GM21423 (cell line): ENCODE measurements around the gene GRIN3B.

Source experiments
- ATAC-seq: cut with Tn5 transposase; IDR thresholded peaks from one replicate; pipeline ENCODE4 v1.9.1; 2021; ENCODE audit warnings: mild to moderate bottlenecking, moderate library complexity; ENCODE audit not compliant: unreplicated experiment

Gene GRIN3B

DNA sequence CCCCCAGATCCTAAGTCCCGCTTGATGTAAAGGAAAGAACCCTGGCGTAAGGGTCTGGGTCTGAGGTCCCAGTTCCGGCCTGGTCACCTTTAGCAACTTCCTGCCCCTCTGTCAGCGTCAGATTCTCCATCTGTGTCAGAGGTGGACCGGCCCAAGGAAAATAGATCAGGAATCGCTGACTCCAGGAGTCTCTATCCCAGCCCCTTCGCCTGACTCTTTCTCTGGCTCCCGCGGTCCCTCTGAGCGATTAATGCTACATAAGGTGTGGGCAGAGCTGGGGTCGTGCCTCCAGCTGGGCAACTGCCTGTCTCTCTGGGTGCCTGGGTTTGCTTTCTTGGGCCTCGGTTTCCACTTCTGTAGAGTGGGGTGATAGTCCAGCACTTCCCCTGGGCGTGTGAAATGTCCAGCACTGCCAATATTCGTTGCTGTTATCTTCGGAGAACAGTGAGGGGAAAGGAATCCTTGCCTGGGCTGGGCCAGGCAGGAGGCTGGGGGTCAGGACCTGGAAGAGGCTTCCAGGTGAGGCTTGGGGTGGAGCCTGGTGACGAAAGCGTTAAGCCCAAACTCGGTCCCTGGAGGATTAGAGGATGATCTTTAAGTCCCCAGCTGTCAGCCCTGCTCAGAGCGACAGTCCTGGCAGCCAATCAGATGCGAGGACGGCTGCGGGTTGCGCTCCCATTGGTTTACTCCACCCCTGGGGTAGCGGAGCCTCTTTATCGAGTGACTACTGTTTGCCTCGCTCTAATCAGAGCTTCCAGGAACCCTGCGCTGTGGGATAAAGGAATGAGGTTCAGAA, 40.5 kb downstream of the GRIN3B start:
- ATAC-seq, result peak; percentile 37

DNA sequence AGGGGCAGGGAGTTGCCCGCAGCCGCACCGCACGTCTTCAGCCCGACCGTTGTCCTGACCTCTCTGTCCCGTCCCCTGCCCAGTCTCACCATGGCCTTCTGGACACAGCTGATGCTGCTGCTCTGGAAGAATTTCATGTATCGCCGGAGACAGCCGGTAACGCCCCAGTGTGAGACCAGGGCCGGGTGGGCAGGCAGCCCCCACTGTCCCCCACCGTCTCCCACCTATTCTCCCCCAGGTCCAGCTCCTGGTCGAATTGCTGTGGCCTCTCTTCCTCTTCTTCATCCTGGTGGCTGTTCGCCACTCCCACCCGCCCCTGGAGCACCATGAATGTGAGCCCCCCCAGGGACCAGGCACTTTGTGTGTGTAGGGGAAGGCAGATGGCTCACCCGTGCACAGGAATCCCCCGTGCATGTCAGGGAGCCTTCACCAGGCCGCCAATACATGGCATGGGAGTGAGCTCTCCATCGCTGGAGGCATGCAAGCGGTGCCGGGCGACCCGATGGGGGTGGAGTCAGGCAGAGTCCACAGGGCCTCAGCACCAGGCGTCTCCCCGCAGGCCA, 41.1 kb downstream of the GRIN3B start:
- no peak for ATAC-seq

DNA sequence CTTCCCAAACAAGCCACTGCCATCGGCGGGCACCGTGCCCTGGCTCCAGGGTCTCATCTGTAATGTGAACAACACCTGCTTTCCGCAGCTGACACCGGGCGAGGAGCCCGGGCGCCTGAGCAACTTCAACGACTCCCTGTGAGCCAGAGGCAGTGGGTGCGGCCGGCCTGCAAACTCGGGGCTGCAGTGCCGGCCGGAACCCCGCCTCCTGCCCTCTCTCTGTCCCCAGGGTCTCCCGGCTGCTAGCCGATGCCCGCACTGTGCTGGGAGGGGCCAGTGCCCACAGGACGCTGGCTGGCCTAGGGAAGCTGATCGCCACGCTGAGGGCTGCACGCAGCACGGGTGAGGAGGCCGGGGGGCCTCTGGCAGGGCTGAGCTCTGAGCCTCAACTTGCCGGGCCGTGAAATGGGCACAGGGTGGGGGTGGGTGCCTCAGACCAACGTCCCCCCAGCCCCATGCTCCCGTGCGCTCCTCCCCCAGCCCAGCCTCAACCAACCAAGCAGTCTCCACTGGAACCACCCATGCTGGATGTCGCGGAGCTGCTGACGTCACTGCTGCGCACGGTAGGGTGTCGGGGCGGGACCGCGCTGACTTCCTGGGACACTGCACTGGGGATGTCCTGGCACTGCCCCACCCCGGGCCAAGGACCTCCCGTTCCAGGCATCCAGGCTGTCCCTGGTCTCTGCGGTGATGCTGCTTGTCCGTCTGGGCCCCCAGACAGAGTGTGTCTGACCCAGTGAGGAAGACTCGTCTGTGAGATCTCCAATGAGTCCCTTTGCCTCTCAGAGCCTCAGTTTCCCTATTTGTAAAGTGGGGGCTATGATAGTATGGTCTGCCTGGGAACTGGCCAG, 41.8 kb downstream of the GRIN3B start:
- no peak for ATAC-seq

DNA sequence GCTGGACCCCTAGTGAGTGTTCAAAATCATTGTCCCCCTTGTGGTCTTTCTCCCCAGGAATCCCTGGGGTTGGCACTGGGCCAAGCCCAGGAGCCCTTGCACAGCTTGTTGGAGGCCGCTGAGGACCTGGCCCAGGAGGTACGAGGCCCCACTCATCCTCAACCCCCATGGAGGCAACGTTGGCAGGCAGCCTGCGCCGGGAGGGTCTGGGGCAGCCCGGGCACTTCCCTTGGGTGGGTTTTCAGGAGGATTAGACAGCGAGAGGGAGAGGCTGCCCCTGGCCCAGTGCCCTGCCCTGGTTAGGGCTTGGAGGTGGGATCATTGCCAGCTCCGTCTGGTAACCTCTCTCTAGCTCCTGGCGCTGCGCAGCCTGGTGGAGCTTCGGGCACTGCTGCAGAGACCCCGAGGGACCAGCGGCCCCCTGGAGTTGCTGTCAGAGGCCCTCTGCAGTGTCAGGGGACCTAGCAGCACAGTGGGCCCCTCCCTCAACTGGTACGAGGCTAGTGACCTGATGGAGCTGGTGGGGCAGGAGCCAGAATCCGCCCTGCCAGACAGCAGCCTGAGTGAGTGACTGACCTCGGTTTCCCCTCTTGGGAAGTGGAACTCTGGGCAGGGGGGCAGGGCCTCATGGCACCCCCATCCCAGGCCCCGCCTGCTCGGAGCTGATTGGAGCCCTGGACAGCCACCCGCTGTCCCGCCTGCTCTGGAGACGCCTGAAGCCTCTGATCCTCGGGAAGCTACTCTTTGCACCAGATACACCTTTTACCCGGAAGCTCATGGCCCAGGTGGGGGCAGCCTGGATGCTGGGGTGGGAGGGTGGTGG, 42.7 kb downstream of the GRIN3B start:
- ATAC-seq, result no peak

DNA sequence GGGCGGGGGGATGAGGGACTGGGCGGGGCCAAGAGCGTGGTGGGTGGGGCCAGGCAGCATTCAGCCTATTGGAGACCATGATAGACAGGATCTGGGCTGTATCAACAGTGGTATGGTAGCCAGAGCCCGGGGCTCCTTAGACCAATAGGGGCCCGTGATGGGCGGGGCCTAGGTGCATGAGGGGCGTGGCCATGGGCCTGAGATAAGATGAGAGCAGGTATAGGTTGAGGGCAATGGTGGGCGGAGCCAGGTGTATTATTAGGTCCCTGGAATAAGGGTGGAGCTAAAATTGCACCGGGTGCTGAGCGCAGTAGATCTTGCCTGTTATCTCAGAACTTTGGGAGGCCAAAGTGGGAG, 45.0 kb downstream of the GRIN3B start:
- no peak for ATAC-seq

DNA sequence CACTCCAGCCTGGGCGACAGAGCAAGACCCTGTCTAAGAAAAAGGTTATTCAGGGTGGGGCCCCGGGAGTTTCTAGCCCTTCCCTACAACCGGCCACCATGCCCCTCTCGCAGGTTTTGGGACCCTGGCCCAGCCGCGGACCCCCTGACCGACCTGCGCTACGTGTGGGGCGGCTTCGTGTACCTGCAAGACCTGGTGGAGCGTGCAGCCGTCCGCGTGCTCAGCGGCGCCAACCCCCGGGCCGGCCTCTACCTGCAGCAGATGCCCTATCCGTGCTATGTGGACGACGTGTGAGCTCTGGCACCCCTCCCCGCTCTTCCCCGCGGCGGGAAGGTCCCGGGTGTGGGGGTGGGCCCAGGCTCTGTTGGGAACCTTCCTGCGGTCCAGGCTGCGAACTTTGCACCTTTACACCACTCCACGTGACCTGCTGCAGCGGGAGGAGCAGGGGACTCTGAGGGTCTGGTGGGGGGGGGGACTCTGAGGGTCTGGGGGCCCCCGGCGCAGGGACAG, 46.0 kb downstream of the GRIN3B start:
- no peak for ATAC-seq

DNA sequence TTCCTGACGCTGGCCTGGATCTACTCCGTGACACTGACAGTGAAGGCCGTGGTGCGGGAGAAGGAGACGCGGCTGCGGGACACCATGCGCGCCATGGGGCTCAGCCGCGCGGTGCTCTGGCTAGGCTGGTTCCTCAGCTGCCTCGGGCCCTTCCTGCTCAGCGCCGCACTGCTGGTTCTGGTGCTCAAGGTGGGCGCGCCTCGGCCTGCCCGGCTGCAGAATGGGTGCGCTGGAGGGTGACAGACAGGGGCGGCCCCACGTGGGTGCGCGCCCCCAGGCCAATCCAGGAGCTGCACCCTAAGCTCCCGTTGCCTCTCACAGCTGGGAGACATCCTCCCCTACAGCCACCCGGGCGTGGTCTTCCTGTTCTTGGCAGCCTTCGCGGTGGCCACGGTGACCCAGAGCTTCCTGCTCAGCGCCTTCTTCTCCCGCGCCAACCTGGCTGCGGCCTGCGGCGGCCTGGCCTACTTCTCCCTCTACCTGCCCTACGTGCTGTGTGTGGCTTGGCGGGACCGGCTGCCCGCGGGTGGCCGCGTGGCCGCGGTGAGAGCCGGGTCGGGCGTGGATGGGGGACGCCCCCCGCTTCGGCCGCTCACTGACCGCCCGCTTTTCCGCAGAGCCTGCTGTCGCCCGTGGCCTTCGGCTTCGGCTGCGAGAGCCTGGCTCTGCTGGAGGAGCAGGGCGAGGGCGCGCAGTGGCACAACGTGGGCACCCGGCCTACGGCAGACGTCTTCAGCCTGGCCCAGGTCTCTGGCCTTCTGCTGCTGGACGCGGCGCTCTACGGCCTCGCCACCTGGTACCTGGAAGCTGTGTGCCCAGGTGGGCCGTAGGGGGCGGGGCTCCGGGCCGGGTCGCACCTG, 46.8 kb downstream of the GRIN3B start:
- no peak for ATAC-seq

DNA sequence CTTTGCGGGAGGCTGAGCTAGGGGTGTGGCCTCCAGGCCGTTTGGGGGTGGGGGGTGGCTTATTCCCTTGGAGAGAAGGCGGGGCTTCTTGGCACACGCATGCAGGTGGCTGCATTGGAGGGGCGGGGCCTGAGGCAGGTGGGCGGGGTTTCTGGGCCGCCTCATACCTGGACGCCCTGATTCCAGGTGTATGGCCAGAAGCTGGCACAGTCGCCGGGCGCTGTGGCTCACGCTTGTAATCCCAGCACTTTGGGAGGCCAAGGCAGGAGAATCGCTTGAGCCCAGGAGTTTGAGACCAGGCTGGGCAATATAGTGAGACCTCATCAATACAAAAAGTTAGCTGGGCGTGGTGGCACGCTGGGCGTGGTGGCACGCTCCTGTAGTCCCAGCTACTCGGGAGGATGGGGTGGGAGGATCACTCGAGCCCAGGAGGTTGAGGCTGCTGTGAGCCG, 47.5 kb downstream of the GRIN3B start:
- no peak for ATAC-seq

DNA sequence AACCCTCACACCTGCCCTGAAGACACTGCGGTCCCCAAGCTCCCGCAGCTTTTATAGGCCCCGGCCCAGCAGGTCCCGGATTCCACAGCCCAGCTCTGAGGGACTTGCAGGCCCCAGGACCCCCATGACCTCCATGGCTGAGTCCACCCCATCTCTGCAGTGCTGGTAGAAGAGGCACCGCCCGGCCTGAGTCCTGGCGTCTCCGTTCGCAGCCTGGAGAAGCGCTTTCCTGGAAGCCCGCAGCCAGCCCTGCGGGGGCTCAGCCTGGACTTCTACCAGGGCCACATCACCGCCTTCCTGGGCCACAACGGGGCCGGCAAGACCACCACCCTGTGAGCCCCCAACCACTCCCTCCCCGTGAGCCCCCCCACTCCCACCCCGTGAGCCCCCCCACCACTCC, 48.9 kb downstream of the GRIN3B start:
- ATAC-seq, result no peak

DNA sequence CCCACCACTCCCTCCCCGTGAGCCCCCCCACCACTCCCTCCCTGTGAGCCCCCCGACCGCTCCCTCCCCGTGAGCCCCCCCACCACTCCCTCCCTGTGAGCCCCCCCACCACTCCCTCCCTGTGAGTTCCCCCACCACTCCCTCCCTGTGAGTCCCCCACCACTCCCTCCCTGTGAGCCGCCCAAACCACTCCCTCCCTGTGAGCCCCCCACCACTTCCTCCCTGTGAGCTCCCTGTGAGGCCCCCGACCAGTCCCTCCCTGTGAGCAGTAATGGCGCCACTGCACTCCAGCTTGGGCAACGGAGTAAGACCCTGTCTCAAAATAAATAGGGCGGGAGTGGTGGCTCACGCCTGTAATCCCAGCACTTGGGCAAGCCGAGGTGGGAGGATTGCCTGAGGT, 49.6 kb downstream of the GRIN3B start:
- ATAC-seq, result no peak

DNA sequence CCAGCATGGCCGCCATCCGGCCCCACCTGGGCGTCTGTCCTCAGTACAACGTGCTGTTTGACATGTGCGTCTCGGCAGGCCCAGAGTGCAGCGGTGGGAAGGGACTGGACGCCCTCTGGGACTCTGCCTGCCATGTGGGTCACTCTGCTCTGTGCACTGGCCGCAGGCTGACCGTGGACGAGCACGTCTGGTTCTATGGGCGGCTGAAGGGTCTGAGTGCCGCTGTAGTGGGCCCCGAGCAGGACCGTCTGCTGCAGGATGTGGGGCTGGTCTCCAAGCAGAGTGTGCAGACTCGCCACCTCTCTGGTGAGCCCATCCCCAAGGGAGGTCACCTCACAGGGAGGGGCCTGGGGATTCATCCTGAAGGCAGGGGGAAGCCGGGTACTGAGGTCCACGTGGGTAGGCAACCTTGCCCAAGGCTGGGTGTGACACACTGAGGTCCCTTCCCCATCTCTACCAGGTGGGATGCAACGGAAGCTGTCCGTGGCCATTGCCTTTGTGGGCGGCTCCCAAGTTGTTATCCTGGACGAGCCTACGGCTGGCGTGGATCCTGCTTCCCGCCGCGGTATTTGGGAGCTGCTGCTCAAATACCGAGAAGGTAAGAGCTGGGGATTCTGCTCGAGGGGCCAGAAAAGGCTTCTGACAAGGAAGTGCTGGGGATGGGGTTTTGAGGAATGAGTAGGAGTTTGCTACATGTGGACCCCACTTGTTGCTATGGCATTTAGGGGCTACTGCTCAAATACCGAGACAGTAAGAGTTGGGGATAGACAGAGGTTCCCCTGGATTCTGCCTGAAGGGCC, 51.0 kb downstream of the GRIN3B start:
- no peak for ATAC-seq

DNA sequence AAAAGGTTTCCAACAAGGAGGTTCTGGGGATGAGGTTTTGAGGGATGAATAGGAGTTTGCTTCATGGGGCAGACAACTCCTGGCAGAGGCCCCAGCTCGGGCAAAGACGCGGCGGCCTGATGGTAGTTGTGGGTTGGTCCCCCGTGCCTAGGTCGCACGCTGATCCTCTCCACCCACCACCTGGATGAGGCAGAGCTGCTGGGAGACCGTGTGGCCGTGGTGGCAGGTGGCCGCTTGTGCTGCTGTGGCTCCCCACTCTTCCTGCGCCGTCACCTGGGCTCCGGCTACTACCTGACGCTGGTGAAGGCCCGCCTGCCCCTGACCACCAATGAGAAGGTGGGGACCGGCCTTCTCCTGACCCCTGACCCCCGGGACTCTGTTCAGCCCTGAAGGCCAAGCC, 51.6 kb downstream of the GRIN3B start:
- ATAC-seq, result no peak

DNA sequence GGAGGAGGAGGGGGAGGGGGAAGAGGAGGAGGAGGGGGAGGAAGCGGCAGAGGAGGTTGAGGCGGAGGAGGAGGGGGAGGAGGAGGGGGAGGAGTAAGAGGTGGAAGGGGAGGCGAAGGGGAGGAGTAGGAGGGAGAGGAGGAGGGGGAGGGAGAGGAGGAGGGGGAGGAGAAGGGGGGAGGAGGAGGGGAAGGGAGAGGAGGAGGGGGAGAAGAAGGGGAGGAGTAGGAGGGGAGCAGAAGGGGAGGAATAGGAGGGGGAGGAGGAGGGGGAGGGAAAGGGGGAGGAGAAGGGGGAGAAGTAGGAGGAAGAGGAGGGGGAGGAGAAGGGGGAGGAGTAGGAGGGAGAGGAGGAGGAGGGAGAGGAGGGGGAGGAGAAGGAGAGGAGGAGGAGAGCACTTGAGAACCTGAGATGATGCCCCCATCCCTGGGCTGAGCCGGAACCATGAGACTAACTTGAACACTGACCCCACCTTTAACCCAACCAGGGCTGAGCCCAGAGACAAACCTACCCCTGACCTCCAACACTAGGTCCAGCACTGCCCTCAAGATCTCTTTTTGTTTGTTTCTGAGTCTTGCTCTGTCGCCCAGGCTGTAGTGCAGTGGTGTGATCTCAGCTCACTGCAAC, 52.2 kb downstream of the GRIN3B start:
- no peak for ATAC-seq

DNA sequence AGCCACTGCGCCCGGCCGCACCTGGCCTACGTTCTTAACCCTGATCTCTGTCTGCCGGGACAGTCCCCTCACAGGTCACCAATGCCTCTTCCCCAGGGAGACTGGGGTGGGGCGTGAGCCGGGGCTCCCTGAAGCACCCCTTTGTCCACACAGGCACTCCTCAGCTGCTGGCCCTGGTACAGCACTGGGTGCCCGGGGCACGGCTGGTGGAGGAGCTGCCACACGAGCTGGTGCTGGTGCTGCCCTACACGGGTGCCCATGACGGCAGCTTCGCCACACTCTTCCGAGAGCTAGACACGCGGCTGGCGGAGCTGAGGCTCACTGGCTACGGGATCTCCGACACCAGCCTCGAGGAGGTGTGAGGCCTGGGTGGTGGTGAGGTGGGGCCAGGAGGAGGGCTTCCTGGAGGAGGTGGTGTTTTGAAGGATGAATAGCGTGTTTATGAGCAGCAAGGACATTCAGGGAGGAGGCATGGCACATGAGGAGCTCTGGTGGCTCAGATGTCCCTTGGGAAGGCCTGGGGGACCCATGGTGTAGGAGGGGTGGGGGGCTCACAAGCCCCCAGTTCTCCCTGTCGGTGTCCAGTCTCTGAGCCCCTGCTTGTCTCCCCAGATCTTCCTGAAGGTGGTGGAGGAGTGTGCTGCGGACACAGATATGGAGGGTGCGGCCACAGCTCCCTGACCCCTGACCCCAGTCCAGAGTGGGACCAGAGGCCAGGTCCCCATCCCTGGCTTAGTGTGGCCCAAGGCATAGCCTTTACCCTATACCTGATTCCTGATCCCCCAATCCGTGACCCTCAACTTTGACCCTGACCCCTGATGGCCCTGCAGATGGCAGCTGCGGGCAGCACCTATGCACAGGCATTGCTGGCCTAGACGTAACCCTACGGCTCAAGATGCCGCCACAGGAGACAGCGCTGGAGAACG, 53.2 kb downstream of the GRIN3B start:
- no peak for ATAC-seq

DNA sequence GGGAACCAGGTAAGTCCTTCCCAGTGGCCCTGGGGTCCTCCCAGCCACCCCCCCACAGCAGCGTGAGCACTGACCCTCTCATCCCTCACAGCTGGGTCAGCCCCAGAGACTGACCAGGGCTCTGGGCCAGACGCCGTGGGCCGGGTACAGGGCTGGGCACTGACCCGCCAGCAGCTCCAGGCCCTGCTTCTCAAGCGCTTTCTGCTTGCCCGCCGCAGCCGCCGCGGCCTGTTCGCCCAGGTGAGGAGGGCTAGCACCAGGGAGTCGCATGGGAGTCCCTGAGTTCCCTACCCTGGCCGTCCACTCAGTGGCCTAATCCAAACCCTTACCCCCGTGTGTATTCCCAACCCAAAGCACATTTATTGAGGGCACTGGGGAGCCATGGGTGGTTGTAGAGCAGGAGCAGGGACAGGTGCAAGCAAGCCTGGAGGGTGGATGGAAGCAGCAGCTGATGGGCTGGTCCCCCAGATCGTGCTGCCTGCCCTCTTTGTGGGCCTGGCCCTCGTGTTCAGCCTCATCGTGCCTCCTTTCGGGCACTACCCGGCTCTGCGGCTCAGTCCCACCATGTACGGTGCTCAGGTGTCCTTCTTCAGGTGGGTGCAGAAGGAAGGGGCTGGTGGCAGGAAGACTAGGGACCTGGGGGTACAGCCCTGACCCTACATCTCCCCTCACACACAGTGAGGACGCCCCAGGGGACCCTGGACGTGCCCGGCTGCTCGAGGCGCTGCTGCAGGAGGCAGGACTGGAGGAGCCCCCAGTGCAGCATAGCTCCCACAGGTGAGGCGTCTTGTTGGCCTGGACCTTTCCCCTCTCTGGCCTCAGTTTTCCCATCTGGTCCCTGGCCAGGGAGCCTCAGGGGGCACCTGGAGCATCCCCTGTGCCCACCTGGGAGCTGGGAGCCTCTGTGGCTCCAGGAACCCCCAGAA, 54.1 kb downstream of the GRIN3B start:
- no peak for ATAC-seq

DNA sequence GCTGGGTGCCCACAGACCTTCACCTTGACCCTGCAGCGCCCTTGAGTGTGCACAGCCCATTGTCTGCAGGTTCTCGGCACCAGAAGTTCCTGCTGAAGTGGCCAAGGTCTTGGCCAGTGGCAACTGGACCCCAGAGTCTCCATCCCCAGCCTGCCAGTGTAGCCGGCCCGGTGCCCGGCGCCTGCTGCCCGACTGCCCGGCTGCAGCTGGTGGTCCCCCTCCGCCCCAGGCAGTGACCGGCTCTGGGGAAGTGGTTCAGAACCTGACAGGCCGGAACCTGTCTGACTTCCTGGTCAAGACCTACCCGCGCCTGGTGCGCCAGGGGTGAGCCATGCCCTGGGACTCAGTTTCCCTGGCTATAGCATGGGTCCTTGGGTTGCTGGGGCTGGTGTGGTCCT, 54.8 kb downstream of the GRIN3B start:
- ATAC-seq, result no peak
